Left hindlimb (tissue), 1 donor: ENCODE results near the gene GPRASP2.

ENCODE experiments used
- DNase-seq: peaks from one replicate; pipeline ENCODE4 v3.0.0-alpha.2; 2018

The GPRASP2 gene

DNA sequence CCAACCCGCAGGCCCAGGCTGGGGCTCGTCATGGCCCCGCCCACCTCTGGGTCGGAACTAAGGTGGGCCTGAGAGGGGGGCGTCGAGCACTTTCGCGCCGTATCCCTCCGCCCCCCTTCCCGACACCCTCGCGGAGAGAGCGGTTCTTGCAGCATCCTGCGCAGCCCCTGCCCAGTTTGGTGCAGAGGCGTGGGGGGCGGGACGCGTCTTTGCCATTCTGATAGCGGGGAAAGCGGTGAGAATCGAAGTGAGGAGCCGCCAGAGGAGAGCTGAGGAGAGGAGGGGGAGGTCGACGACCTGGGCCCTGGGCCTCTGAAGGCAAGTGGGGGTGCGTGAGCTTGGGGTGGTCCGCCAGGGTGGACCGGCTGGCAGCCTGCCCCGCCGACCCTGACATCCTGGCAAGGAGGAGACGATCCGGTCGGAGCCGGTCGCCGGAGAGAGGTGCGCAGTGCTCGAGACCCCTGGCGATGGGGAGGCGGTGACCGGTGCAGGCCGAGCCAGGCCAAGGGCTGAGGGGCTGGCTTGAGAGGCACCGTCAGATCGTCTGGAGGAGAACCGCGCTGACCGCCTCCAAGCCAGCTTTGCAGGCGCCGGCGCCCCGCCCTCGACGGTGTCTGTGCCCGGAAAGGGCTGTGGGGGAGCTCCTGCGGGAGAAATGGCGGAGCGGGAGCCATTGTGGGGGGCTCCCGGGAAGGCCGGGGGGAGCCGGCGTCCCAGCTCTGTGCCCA lies 33.8 kb downstream of the GPRASP2 start:
- peak; percentile 73 for DNase-seq

DNA sequence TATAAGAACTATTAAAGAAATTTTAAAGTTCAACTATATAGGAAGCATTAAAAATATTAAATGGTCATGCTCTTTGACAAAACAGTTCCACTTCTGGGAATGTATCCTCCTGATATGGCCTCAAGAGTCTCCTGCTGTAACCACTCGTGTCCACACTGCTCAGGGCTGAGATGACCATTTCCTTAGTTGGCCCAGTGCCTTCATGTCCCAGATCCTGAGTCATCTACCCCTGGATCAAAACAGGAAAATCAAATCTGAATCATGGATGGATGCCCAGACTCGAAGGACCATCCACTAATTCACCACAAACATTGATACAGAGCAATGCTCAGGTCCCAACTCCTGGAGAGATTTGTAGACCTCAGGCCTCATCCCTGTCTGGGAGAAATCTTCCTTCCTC lies 53.0 kb downstream of the GPRASP2 start:
- no peak for DNase-seq

DNA sequence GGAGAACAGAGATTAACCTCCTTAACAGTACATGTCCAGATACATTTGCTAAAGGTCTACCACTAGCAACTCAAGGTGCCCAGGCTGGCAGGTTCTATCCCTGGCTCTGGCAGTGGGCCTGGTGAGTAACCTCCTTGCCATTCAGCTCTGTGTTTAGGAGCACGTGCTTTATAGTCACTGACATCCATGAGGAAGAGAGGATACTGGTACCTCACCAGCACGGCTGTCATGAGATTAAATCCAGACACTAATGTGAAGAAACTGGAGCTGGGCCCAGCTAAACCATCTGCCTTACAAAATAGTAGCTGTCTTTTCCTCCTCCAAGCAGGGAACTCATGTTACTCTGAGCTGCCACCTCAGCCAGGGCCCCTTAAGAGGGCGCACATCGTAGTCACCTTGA lies 53.6 kb downstream of the GPRASP2 start:
- no peak for DNase-seq

DNA sequence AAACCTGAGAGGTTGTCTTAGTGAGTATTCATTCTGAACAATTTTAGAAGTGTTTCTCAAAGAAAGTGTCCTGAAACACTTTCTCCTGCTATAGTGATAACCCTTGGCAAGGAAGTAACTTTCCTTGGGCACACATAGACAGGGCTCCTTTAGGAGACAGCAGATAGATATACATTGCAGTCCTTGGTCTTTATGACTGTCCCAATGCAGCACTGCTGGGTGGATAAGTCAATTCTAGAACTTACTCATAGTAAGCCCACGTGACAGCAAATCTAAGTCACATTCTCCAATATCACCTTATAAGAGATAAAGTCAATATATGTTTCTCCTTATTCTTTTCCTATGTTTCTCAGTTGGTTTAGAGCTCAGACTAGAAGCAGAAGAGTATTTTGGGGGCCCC lies 55.0 kb downstream of the GPRASP2 start:
- DNase-seq, result no peak
